8988T (cell line): ENCODE measurements around the gene ZNG1B.
"Not testable (repeated sequence)": the region's sequence is repeated elsewhere in the genome, so short reads cannot be mapped to it uniquely, and the experiment has no call there.

Experiments used
- DNase-seq: peaks from one replicate; pipeline ENCODE4 v3.0.0; 2011

ZNG1B gene

GRCh38 chr2:113437508-113438465, at the start of gene ZNG1B:
Gene ZNG1B (plus strand): TSS chr2:113437691. CDS start chr2:113437869, 178 bp downstream.
- not testable (repeated sequence) for DNase-seq

- DNase-seq: no peak
Measured at GRCh38 chr2:113390124-113390849, 47.2 kb upstream of the ZNG1B start.

- DNase-seq: no peak
Measured at GRCh38 chr2:113391073-113391472, 46.4 kb upstream of the ZNG1B start.

- DNase-seq: no peak
Measured at GRCh38 chr2:113406114-113406513, 31.4 kb upstream of the ZNG1B start.

- no peak for DNase-seq
Measured at GRCh38 chr2:113407446-113408099, 29.9 kb upstream of the ZNG1B start.

GRCh38 chr2:113411725-113412352, 25.7 kb upstream of the ZNG1B start:
- not testable (repeated sequence) for DNase-seq

- DNase-seq: not testable (repeated sequence)
Measured at GRCh38 chr2:113412774-113413173, 24.7 kb upstream of the ZNG1B start.

- DNase-seq: not testable (repeated sequence)
Measured at GRCh38 chr2:113431773-113432172, 5.7 kb upstream of the ZNG1B start.

- DNase-seq: not testable (repeated sequence)
Measured at GRCh38 chr2:113433468-113433867, 4.0 kb upstream of the ZNG1B start.

- not testable (repeated sequence) for DNase-seq
Measured at GRCh38 chr2:113465770-113466169, 28.3 kb downstream of the ZNG1B start.

GRCh38 chr2:113476688-113477368, 39.3 kb downstream of the ZNG1B start:
- not testable (repeated sequence) for DNase-seq

- DNase-seq: not testable (repeated sequence)
Measured at GRCh38 chr2:113496527-113496926, 59.0 kb downstream of the ZNG1B start.

GRCh38 chr2:113498365-113498764, 60.9 kb downstream of the ZNG1B start, which contains the start of gene FOXD4L1:
Gene FOXD4L1 (plus strand): TSS chr2:113498665. CDS start chr2:113499257, 592 bp downstream.
- not testable (repeated sequence) for DNase-seq

- not testable (repeated sequence) for DNase-seq
Measured at GRCh38 chr2:113499019-113499885, 61.8 kb downstream of the ZNG1B start.

- DNase-seq: not testable (repeated sequence)
Measured at GRCh38 chr2:113499886-113500722, 62.6 kb downstream of the ZNG1B start.

GRCh38 chr2:113500723-113501038, 63.2 kb downstream of the ZNG1B start:
- DNase-seq: not testable (repeated sequence)

GRCh38 chr2:113502216-113503093, 65.0 kb downstream of the ZNG1B start:
- not testable (repeated sequence) for DNase-seq

GRCh38 chr2:113503094-113504042, 65.9 kb downstream of the ZNG1B start:
- peak; percentile 27 for DNase-seq
